ENCODE measurements around the gene INPP4B. TPM values are rescaled to one million over a fixed set of nuclear protein-coding genes. Genes with fewer than 3 reads are reported as not detected.

INPP4B gene
- total RNA-seq, 1 donor from 2014 or later = 4.9 TPM

DNA sequence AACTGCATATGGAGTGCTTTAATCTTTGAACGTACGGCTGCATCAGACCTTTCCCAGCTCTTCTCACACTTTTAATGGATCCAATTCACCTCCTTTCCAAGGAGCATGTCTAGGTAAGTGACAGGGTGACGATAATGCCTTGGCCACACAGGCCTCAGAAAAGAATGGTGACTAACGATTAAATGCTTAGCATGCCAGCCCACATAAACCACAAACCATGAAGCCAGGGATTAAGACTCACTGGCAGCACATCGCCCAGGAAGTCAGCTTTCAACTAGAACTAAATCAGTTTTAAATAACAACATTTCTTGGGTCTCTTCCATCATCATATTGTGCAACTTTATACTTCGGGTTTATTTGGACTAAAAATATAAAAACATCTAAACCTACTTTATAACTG lies 28.7 kb downstream of the INPP4B start:
- DNase-seq (ENCODE audit: low spot score) = no peak
- no peaks in the 10 kb centered on the region for H3K27me3 Mint-ChIP-seq (ENCODE audit: unreplicated experiment)
- H3K27ac Mint-ChIP-seq (ENCODE audit: unreplicated experiment) = no peak overlapping the region
- H3K36me3 Mint-ChIP-seq (ENCODE audit: low read depth, unreplicated experiment) = no peaks in the 10 kb centered on the region
- TF ChIP-seq, protein P1, sequence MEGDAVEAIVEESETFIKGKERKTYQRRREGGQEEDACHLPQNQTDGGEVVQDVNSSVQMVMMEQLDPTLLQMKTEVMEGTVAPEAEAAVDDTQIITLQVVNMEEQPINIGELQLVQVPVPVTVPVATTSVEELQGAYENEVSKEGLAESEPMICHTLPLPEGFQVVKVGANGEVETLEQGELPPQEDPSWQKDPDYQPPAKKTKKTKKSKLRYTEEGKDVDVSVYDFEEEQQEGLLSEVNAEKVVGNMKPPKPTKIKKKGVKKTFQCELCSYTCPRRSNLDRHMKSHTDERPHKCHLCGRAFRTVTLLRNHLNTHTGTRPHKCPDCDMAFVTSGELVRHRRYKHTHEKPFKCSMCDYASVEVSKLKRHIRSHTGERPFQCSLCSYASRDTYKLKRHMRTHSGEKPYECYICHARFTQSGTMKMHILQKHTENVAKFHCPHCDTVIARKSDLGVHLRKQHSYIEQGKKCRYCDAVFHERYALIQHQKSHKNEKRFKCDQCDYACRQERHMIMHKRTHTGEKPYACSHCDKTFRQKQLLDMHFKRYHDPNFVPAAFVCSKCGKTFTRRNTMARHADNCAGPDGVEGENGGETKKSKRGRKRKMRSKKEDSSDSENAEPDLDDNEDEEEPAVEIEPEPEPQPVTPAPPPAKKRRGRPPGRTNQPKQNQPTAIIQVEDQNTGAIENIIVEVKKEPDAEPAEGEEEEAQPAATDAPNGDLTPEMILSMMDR (IDR thresholded peaks at IDR 0.05; ENCODE audit: unreplicated experiment) = no peak
- peaks cover 10% of the 10 kb centered on the region for H3K4me1 Mint-ChIP-seq (ENCODE audit: unreplicated experiment)
- no peak overlapping the region for H3K4me3 Mint-ChIP-seq (ENCODE audit: unreplicated experiment)
- H3K9me3 Mint-ChIP-seq (ENCODE audit: unreplicated experiment) = no peaks in the 10 kb centered on the region

DNA sequence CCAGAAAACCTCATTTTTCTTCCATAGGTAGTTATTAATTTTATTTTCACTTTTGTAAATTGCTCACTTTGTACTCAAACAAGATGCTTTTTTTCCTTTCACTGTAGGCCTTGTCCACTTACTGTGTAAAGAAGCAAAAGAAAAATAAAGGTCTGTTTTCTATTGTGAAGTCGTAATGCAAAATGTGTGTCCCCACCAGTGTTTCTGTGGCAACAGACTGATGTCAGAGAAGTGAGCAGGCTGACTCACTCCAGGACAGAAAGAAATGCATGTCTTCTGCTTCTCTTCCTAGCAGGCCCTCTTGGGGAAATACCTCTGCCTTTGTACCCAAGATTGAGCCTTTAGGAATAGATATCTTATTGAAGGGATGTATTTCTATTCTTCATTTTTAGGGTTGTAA lies 30.3 kb downstream of the INPP4B start:
- TF ChIP-seq, protein P1 (IDR thresholded peaks at IDR 0.05; ENCODE audit: unreplicated experiment) = no peak
- DNase-seq (ENCODE audit: low spot score) = no peak
- Mint-ChIP-seq H3K36me3 (ENCODE audit: low read depth, unreplicated experiment) (no peaks in the 10 kb centered on the region), H3K9me3 (ENCODE audit: unreplicated experiment) (no peaks in the 10 kb centered on the region), H3K4me3 (ENCODE audit: unreplicated experiment) (no peak overlapping the region), H3K4me1 (ENCODE audit: unreplicated experiment) (peaks cover 10% of the 10 kb centered on the region), H3K27me3 (ENCODE audit: unreplicated experiment) (no peaks in the 10 kb centered on the region), H3K27ac (ENCODE audit: unreplicated experiment) (no peak overlapping the region)

GRCh38 chr4:142813388-142813787 lies 32.7 kb downstream of the INPP4B start:
- Mint-ChIP-seq H3K4me1 (ENCODE audit: unreplicated experiment) (peaks cover 10% of the 10 kb centered on the region), H3K27me3 (ENCODE audit: unreplicated experiment) (no peaks in the 10 kb centered on the region), H3K27ac (ENCODE audit: unreplicated experiment) (no peak overlapping the region), H3K36me3 (ENCODE audit: low read depth, unreplicated experiment) (no peaks in the 10 kb centered on the region), H3K9me3 (ENCODE audit: unreplicated experiment) (no peaks in the 10 kb centered on the region), H3K4me3 (ENCODE audit: unreplicated experiment) (no peak overlapping the region)
- TF ChIP-seq, protein P1 (IDR thresholded peaks at IDR 0.05; ENCODE audit: unreplicated experiment) = no peak
- no peak for DNase-seq (ENCODE audit: low spot score)

DNA sequence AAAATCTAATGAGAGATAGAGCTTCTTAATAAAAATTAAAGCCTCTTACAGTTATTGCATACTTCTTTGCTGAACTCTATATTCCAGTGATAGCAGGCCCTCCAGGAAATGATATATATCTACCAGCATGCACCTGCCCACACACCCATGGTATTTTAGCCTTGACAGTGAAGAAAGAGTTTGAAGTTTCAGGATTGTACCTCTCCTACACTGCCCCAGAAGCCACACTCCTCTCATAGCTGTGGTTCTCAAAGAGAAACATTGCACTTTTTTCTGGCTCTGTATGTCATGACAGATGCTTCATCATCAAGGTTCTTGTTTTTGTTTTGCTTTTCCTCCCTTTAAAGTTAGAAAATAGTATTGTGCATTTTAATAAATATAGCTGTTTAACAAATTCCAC lies 34.0 kb downstream of the INPP4B start:
- Mint-ChIP-seq H3K4me1 (ENCODE audit: unreplicated experiment) (no peaks in the 10 kb centered on the region), H3K27ac (ENCODE audit: unreplicated experiment) (no peak overlapping the region), H3K9me3 (ENCODE audit: unreplicated experiment) (no peaks in the 10 kb centered on the region), H3K4me3 (ENCODE audit: unreplicated experiment) (no peak overlapping the region), H3K36me3 (ENCODE audit: low read depth, unreplicated experiment) (no peaks in the 10 kb centered on the region), H3K27me3 (ENCODE audit: unreplicated experiment) (no peaks in the 10 kb centered on the region)
- no peak for DNase-seq (ENCODE audit: low spot score)
- TF ChIP-seq, protein P1 (IDR thresholded peaks at IDR 0.05; ENCODE audit: unreplicated experiment) = no peak

GRCh38 chr4:142811034-142811433 lies 35.1 kb downstream of the INPP4B start:
- Mint-ChIP-seq H3K4me1 (ENCODE audit: unreplicated experiment) (no peaks in the 10 kb centered on the region), H3K36me3 (ENCODE audit: low read depth, unreplicated experiment) (no peaks in the 10 kb centered on the region), H3K27me3 (ENCODE audit: unreplicated experiment) (no peaks in the 10 kb centered on the region), H3K4me3 (ENCODE audit: unreplicated experiment) (no peak overlapping the region), H3K9me3 (ENCODE audit: unreplicated experiment) (no peaks in the 10 kb centered on the region), H3K27ac (ENCODE audit: unreplicated experiment) (no peak overlapping the region)
- TF ChIP-seq, protein P1 (IDR thresholded peaks at IDR 0.05; ENCODE audit: unreplicated experiment) = no peak
- no peak for DNase-seq (ENCODE audit: low spot score)

All from endothelial cell (in vitro differentiated cells).